Stomach (tissue), 9 donors: Measurements from ENCODE around the gene RNASEH2A. TPM values are rescaled to one million over a fixed set of nuclear protein-coding genes. Genes with fewer than 3 reads are reported as not detected.

Experiments used
- DNase-seq, 2 donors: peaks; one replicate each; pipeline versions ENCODE4 v3.0.0 to v3.0.0-alpha.2; 2013 to 2019
- H3K27ac ChIP-seq, 5 donors: fragments of 200-600 bp in 4 of 5; sonication (generic) in 4 of 5; one replicate each; pipeline ENCODE4 v1.5.1; 2013 to 2019; ENCODE audit warnings: mild to moderate bottlenecking in 1 of 5, moderate library complexity in 1 of 5
- H3K27me3 ChIP-seq, 3 donors: fragments of 200-600 bp; sonication (generic); one replicate each; pipeline ENCODE4 v1.5.1; 2017 to 2019; ENCODE audit warnings: mixed run types in 1 of 3
- H3K36me3 ChIP-seq, 4 donors: fragments of 200-600 bp; sonication (generic); 1 replicate in 3 of 4; 2 replicates in 1 of 4; pipeline ENCODE4 v1.5.1; 2016 to 2019
- H3K4me1 ChIP-seq, 4 donors: fragments of 200-600 bp; sonication (generic); one replicate each; pipeline ENCODE4 v1.5.1; 2016 to 2019
- H3K4me3 ChIP-seq, 4 donors: fragments of 200-600 bp; sonication (generic) in 3 of 4; one replicate each; pipeline ENCODE4 v1.5.1; 2016 to 2019; ENCODE audit warnings: mild to moderate bottlenecking in 1 of 4
- H3K9me3 ChIP-seq, 4 donors: fragments of 200-600 bp; sonication (generic); one replicate each; pipeline ENCODE4 v1.5.1; 2016 to 2019
- EP300 ChIP-seq: sonication (generic); formaldehyde crosslinking; IDR thresholded peaks from one replicate; pipeline ENCODE4 v1.6.1; 2017; ENCODE audit warnings: antibody characterized with exemption
- POLR2A ChIP-seq, 4 donors: fragments of 450-650 bp; IDR thresholded peaks; one replicate each; pipeline ENCODE4 v1.6.1; 2016; ENCODE audit warnings: antibody characterized with exemption in 4 of 4, control low read depth in 2 of 4, mild to moderate bottlenecking in 1 of 4, moderate library complexity in 1 of 4
- POLR2AphosphoS5 ChIP-seq, 3 donors: sonication (generic); formaldehyde crosslinking; IDR thresholded peaks; one replicate each; pipeline ENCODE4 v1.6.1; 2016; ENCODE audit warnings: antibody characterized with exemption in 3 of 3
- WGBS, 5 donors: extraction: QIAGEN DNeasy Blood & Tissue Kit in 3 of 5; methylation state at CpG; one replicate each; pipeline versions ENCODE4 v1.1.5 to v1.1.7; 2013 to 2018; 5-methylcytosine and 5-hydroxymethylcytosine counted together
- intact Hi-C: fragments of 100-400 bp; cut with DNase I; formaldehyde crosslinking; loops from one replicate; pipeline ENCODE4 v1.15.1; 2023; ENCODE audit warnings: low total_unique reads
- polyA plus RNA-seq, 3 donors: library from polyadenylated mRNA; stranded (reverse); fragments of 200-250 nt; gene quantifications; one replicate each; pipeline ENCODE4 v1.2.3, GENCODE V29; 2013
- total RNA-seq, 5 donors: library from RNA; depleted of rRNA; stranded (reverse); fragments of >200 nt; gene quantifications; one replicate each; pipeline versions ENCODE4 v1.1.0 to v1.2.3, GENCODE V29; 2014 to 2016
- TF ChIP-seq, protein P1 (sequence below), 7 experiments: fragments of 450-650 bp in 4 of 7; fragments of 200-600 bp in 3 of 7; sonication (generic) in 3 of 7; IDR thresholded peaks; one replicate each; pipeline ENCODE4 v1.5.1; 2016 to 2019; ENCODE audit warnings: antibody characterized with exemption in 7 of 7, control low read depth in 2 of 7, mild to moderate bottlenecking in 1 of 7
- donor health status: healthy with polysubstance abuse.
- donor health status: Bipolar disorder and iron deficiency.
- donor health status: healthy.

Gene RNASEH2A
- total and polyA plus RNA-seq, 8 donors = 0.45 to 36.2 (median 6.3) TPM

DNA sequence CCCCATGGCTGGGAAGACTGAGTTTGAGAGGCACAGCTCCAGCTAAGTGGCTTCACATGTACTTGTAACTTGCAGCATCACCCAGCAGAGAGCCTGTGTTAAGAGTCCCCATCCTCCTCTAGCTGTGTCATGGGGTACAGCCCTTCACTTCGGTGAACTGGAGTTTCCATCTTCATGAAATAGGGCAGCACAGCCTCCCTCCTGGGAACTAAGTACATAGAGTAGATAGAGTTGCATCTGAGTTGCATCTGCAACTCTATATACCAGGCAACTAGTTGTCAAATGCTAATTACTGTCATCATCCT is 6.0 kb upstream of the RNASEH2A start:
- 25 to 90% (median 55%) methylated on average over 1 of the region's 1 CpG for WGBS, 5 donors
- H3K9me3 ChIP-seq = no peaks in the 10 kb centered on the region
- peaks cover 0 to 6% (median 0%) of the 10 kb centered on the region in 3 donors for H3K27me3 ChIP-seq
- intact Hi-C loops = loop anchor here (5.0 kb wide), 1 partner anchor 33 kb away; no protein-coding TSS in a partner anchor
- no peak for DNase-seq
- TF ChIP-seq, protein P1, sequence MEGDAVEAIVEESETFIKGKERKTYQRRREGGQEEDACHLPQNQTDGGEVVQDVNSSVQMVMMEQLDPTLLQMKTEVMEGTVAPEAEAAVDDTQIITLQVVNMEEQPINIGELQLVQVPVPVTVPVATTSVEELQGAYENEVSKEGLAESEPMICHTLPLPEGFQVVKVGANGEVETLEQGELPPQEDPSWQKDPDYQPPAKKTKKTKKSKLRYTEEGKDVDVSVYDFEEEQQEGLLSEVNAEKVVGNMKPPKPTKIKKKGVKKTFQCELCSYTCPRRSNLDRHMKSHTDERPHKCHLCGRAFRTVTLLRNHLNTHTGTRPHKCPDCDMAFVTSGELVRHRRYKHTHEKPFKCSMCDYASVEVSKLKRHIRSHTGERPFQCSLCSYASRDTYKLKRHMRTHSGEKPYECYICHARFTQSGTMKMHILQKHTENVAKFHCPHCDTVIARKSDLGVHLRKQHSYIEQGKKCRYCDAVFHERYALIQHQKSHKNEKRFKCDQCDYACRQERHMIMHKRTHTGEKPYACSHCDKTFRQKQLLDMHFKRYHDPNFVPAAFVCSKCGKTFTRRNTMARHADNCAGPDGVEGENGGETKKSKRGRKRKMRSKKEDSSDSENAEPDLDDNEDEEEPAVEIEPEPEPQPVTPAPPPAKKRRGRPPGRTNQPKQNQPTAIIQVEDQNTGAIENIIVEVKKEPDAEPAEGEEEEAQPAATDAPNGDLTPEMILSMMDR (IDR thresholded peaks at IDR 0.05) = no peak
- TF ChIP-seq EP300 = no peak
- TF ChIP-seq POLR2A (IDR thresholded peaks at IDR 0.05) = no peak
- TF ChIP-seq POLR2AphosphoS5 (IDR thresholded peaks at IDR 0.05) = no peak
- peak overlapping the region in 4 of 5 donors; percentile 4 to 86 (median 84) for H3K27ac ChIP-seq
- peaks cover 20 to 54% (median 39%) of the 10 kb centered on the region in 4 donors for H3K4me1 ChIP-seq
- H3K36me3 ChIP-seq = peaks cover 12 to 38% (median 33%) of the 10 kb centered on the region in 4 donors
- peak overlapping the region; percentile 80 to 86 (median 80) for H3K4me3 ChIP-seq

DNA sequence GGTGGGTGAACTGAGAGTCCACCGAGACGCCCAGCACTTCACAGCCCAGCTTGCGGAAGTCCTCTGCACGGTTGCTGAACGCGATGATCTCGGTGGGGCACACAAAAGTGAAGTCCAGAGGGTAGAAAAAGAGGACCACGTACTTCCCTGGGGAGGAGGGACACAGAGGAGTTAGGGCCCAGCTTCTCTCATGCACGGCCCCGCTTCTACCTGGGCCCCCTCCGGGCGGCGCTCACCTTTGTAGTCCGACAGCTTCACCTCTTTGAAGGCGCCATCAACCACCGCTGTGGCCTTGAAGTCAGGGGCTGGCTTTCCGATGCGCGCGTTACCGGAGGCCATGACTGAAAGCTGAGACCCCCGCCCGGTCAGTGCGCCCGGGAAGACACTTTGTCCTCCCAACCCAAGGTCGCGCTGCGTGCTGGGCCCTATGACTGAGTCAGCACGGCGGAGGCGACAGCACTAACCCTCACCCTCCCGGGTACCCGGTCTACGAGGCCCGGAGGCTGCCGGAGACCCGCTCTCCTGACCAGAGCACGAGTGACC is 5.4 kb upstream of the RNASEH2A start:
- TF ChIP-seq POLR2AphosphoS5 (IDR thresholded peaks at IDR 0.05) (no peak), EP300 (no peak), POLR2A (IDR thresholded peaks at IDR 0.05) (no peak)
- TF ChIP-seq, protein P1 (IDR thresholded peaks at IDR 0.05) = no peak
- 6 to 13% (median 8%) methylated on average over 22 to 38 of the region's 38 CpGs for WGBS, 5 donors
- Histone ChIP-seq H3K36me3 (peaks cover 12 to 38% (median 33%) of the 10 kb centered on the region in 4 donors), H3K9me3 (no peaks in the 10 kb centered on the region), H3K4me1 (peaks cover 16 to 50% (median 36%) of the 10 kb centered on the region in 4 donors), H3K27me3 (peaks cover 0 to 6% (median 0%) of the 10 kb centered on the region in 3 donors), H3K4me3 (peak overlapping the region; percentile 80 to 86 (median 80)), H3K27ac (peak overlapping the region; percentile 76 to 86 (median 83))
- DNase-seq = peak in 1 of 2 donors; percentile 55
- intact Hi-C loops = loop anchor here (5.0 kb wide), 1 partner anchor 34 kb away; no protein-coding TSS in a partner anchor

DNA sequence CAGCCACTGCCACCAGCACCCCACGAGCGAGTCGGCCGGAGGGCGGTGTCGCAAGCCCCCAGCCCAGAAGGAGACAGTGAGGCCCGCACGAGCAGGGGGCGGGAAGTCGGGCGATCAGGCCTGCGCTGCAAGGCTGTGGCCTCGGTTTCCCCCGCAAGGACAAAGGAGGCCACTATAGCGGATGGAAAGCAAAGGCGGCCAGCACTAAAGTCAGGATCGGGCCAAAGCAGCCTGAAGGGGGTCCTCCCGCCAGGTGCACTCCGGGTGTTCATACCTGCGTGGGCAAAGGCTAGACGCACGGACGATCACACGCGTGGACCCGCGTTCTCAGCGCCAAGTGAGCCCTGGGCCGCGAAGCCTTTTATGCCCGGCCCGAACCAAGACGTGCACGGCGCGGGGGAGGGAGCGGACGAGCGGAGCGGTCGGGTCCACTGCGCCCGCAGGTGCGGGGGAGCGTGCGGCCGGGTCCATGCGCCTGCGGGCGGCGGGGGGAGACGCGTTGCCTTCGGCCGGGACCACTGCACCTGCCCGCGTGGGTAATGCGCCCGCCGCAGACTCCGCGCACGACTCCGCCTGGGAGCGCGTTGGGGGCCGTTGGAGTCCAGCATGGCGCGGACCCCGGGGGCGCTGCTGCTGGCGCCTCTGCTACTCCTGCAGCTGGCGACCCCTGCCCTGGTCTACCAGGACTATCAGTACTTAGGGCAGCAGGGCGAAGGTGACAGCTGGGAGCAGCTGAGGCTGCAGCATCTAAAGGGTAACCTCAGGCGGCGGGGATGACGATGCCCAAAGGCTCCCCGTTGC is 4.7 kb upstream of the RNASEH2A start, which contains the start of the genes PRDX2 and THSD8:
PRDX2 (minus strand) TSS at position 335 of the 801 bp plus-strand sequence. CDS start 539 bp downstream, outside the sequence.
THSD8 (plus strand) TSS at position 604 of the 801 bp plus-strand sequence; CDS start at position 607, 3 bp downstream.
- Histone ChIP-seq H3K36me3 (peaks cover 12 to 38% (median 33%) of the 10 kb centered on the region in 4 donors), H3K4me3 (peak within 1 kb of the TSS; percentile 80 to 86 (median 80)), H3K27me3 (peaks cover 0 to 6% (median 0%) of the 10 kb centered on the region in 3 donors), H3K27ac (peak within 1 kb of the TSS; percentile 76 to 86 (median 83)), H3K9me3 (no peaks in the 10 kb centered on the region), H3K4me1 (peaks cover 13 to 50% (median 36%) of the 10 kb centered on the region in 4 donors)
- TF ChIP-seq POLR2AphosphoS5 (IDR thresholded peaks at IDR 0.05) (peak; percentile 86 to 98 (median 97)), POLR2A (IDR thresholded peaks at IDR 0.05) (peak in 2 of 4 donors; percentile 36 to 84)
- TF ChIP-seq, protein P1 (IDR thresholded peaks at IDR 0.05) = no peak
- 0 to 2% (median 0%) methylated on average over 27 to 78 of the region's 78 CpGs for WGBS, 5 donors
- DNase-seq = peak; percentile 87 to 95
- intact Hi-C loops = loop anchor here (5.0 kb wide), 1 partner anchor 34 kb away; no protein-coding TSS in a partner anchor
